Neuron (in vitro differentiated cells): ENCODE data around the gene SAMD3.

Source experiments
- H2AFZ ChIP-seq: one replicate; pipeline ENCODE4 v1.6.1; 2013; ENCODE audit warnings: low read depth, mild to moderate bottlenecking, inconsistent platforms, low read length, moderate library complexity
- H3K27me3 ChIP-seq: one replicate; pipeline ENCODE4 v1.6.1; 2013; ENCODE audit warnings: low read length; ENCODE audit not compliant: insufficient read depth
- H3K36me3 ChIP-seq: one replicate; pipeline ENCODE4 v1.6.1; 2013; ENCODE audit warnings: low read length; ENCODE audit not compliant: insufficient read depth
- H3K4me1 ChIP-seq: one replicate; pipeline ENCODE4 v1.6.1; 2013; ENCODE audit warnings: low read length; ENCODE audit not compliant: insufficient read depth
- H3K4me3 ChIP-seq: 2 replicates; pipeline ENCODE4 v1.5.1; 2013; ENCODE audit warnings: mild to moderate bottlenecking, low read length, moderate library complexity
- H3K9me3 ChIP-seq: one replicate; pipeline ENCODE4 v1.6.1; 2013; ENCODE audit warnings: low read length

SAMD3 gene

GRCh38 chr6:130099119-130099518 lies 123.6 kb downstream of the SAMD3 start:
- H3K4me3 ChIP-seq = no peak overlapping the region
- no peak overlapping the region for H2AFZ ChIP-seq

GRCh38 chr6:130098317-130098716 lies 124.4 kb downstream of the SAMD3 start:
- no peak overlapping the region for H2AFZ ChIP-seq
- no peak overlapping the region for H3K4me3 ChIP-seq
- no peaks in the 10 kb centered on the region for H3K4me1 ChIP-seq
- no peaks in the 10 kb centered on the region for H3K9me3 ChIP-seq
- H3K36me3 ChIP-seq = peaks cover 9% of the 10 kb centered on the region
- no peaks in the 10 kb centered on the region for H3K27me3 ChIP-seq

More at GRCh38 chr6:130099119-130099518, 123.6 kb downstream of the SAMD3 start:
- H3K9me3 ChIP-seq = no peaks in the 10 kb centered on the region
- no peaks in the 10 kb centered on the region for H3K4me1 ChIP-seq
- no peaks in the 10 kb centered on the region for H3K27me3 ChIP-seq
- H3K36me3 ChIP-seq = peaks cover 9% of the 10 kb centered on the region
